Nephron (organoid): ENCODE measurements around the gene TBC1D16.
A peak's percentile ranks its signal among the peaks of the same experiment; 100 is the strongest.

Source experiments
- H3K27ac Mint-ChIP-seq, 3 experiments: 2 replicates each; pipeline ENCODE4 v1.8.0; 2020; ENCODE audit warnings: mixed read lengths in 3 of 3, mild to moderate bottlenecking in 2 of 3, moderate library complexity in 1 of 3
- H3K27me3 Mint-ChIP-seq: 2 replicates; pipeline ENCODE4 v1.8.0; 2021; ENCODE audit warnings: low read depth, mild to moderate bottlenecking, moderate library complexity, mixed read lengths
- H3K36me3 Mint-ChIP-seq: 2 replicates; pipeline ENCODE4 v1.8.0; 2020; ENCODE audit warnings: low read depth, mixed read lengths
- H3K4me1 Mint-ChIP-seq: 2 replicates; pipeline ENCODE4 v1.8.0; 2020; ENCODE audit warnings: mixed read lengths
- H3K4me3 Mint-ChIP-seq, 3 experiments: 2 replicates each; pipeline ENCODE4 v1.8.0; 2020; ENCODE audit warnings: mild to moderate bottlenecking in 3 of 3, mixed read lengths in 3 of 3, moderate library complexity in 2 of 3
- H3K9me3 Mint-ChIP-seq: 2 replicates; pipeline ENCODE4 v1.8.0; 2020; ENCODE audit warnings: mixed read lengths
- CTCF ChIP-seq, 3 experiments: fragments of 200-600 bp; sonication (generic); IDR thresholded peaks; one replicate each; pipeline ENCODE4 v1.5.0; 2021; ENCODE audit warnings: antibody characterized with exemption in 3 of 3; ENCODE audit not compliant: unreplicated experiment in 3 of 3

TBC1D16 gene

GRCh38 chr17:80065478-80066170 is 30.0 kb upstream of the TBC1D16 start:
- Mint-ChIP-seq H3K9me3 (no peaks in the 10 kb centered on the region), H3K27ac (no peak overlapping the region), H3K27me3 (peaks cover 5% of the 10 kb centered on the region), H3K4me1 (peaks cover 21% of the 10 kb centered on the region), H3K4me3 (no peak overlapping the region), H3K36me3 (peaks cover 15% of the 10 kb centered on the region)
- no peak for TF ChIP-seq CTCF (IDR thresholded peaks at IDR 0.05; ENCODE audit: unreplicated experiment in 3 of 3)

- H3K36me3 Mint-ChIP-seq: peaks cover 21% of the 10 kb centered on the region
- no peak overlapping the region for H3K4me3 Mint-ChIP-seq
- no peaks in the 10 kb centered on the region for H3K9me3 Mint-ChIP-seq
- no peak for TF ChIP-seq CTCF (IDR thresholded peaks at IDR 0.05; ENCODE audit: unreplicated experiment in 3 of 3)
- peaks cover 21% of the 10 kb centered on the region for H3K4me1 Mint-ChIP-seq
- H3K27me3 Mint-ChIP-seq: peaks cover 5% of the 10 kb centered on the region
- H3K27ac Mint-ChIP-seq: no peak overlapping the region
Observed at GRCh38 chr17:80064696-80065095, 29.0 kb upstream of the TBC1D16 start.

- peaks cover 14% of the 10 kb centered on the region for H3K4me1 Mint-ChIP-seq
- no peak overlapping the region for H3K4me3 Mint-ChIP-seq
Observed at GRCh38 chr17:80063830-80064585, 28.3 kb upstream of the TBC1D16 start.

GRCh38 chr17:80061421-80061820 is 25.7 kb upstream of the TBC1D16 start:
- Mint-ChIP-seq H3K4me1 (peaks cover 5% of the 10 kb centered on the region), H3K4me3 (no peak overlapping the region)
- TF ChIP-seq CTCF (IDR thresholded peaks at IDR 0.05; ENCODE audit: unreplicated experiment in 3 of 3): no peak

More at GRCh38 chr17:80063830-80064585, 28.3 kb upstream of the TBC1D16 start:
- Mint-ChIP-seq H3K27ac (no peak overlapping the region), H3K36me3 (peaks cover 24% of the 10 kb centered on the region), H3K27me3 (peaks cover 5% of the 10 kb centered on the region), H3K9me3 (no peaks in the 10 kb centered on the region)
- TF ChIP-seq CTCF (IDR thresholded peaks at IDR 0.05; ENCODE audit: unreplicated experiment in 3 of 3): no peak

GRCh38 chr17:80060644-80061043 is 25.0 kb upstream of the TBC1D16 start:
- H3K27me3 Mint-ChIP-seq: no peaks in the 10 kb centered on the region
- no peaks in the 10 kb centered on the region for H3K9me3 Mint-ChIP-seq
- TF ChIP-seq CTCF (IDR thresholded peaks at IDR 0.05; ENCODE audit: unreplicated experiment in 3 of 3): no peak
- peaks cover 5% of the 10 kb centered on the region for H3K4me1 Mint-ChIP-seq
- H3K27ac Mint-ChIP-seq: peak overlapping the region; percentile 68 to 83 (median 79)
- no peak overlapping the region for H3K4me3 Mint-ChIP-seq
- H3K36me3 Mint-ChIP-seq: peaks cover 25% of the 10 kb centered on the region

More at GRCh38 chr17:80061421-80061820, 25.7 kb upstream of the TBC1D16 start:
- no peaks in the 10 kb centered on the region for H3K27me3 Mint-ChIP-seq
- no peaks in the 10 kb centered on the region for H3K9me3 Mint-ChIP-seq
- H3K36me3 Mint-ChIP-seq: peaks cover 25% of the 10 kb centered on the region
- H3K27ac Mint-ChIP-seq: no peak overlapping the region
